Progenitor cell of endocrine pancreas (in vitro differentiated cells): ENCODE data around the gene NRSN2. TPM values are rescaled to one million over a fixed set of nuclear protein-coding genes. Genes with fewer than 3 reads are reported as not detected.

Experiments
- DNase-seq: peaks from one replicate; pipeline ENCODE4 v3.0.0; 2021; ENCODE audit warnings: low spot score; ENCODE audit not compliant: unreplicated experiment
- H3K27ac Mint-ChIP-seq: 2 replicates; pipeline ENCODE4 v1.8.0; 2021; ENCODE audit warnings: mild to moderate bottlenecking, moderate library complexity, mixed read lengths
- H3K27me3 Mint-ChIP-seq: 2 replicates; pipeline ENCODE4 v1.8.0; 2021; ENCODE audit warnings: mixed read lengths
- H3K36me3 Mint-ChIP-seq: 2 replicates; pipeline ENCODE4 v1.8.0; 2022; ENCODE audit warnings: mixed read lengths; ENCODE audit not compliant: insufficient read depth
- H3K4me1 Mint-ChIP-seq: 2 replicates; pipeline ENCODE4 v1.8.0; 2021; ENCODE audit warnings: low read depth, mixed read lengths
- H3K4me3 Mint-ChIP-seq: 2 replicates; pipeline ENCODE4 v1.8.0; 2021; ENCODE audit warnings: low read depth, mild to moderate bottlenecking, moderate library complexity, mixed read lengths
- H3K9me3 Mint-ChIP-seq: 2 replicates; pipeline ENCODE4 v1.8.0; 2021; ENCODE audit warnings: low read depth, mixed read lengths
- total RNA-seq: library from RNA; stranded (reverse); gene quantifications from 2 replicates; pipeline ENCODE4 v1.2.1, GENCODE V29; 2021
- TF ChIP-seq, protein P1 (sequence below): fragments of 200-600 bp; sonication (generic); IDR thresholded peaks from one replicate; pipeline ENCODE4 v1.5.0; 2021; ENCODE audit warnings: antibody characterized with exemption, mild to moderate bottlenecking; ENCODE audit not compliant: unreplicated experiment

NRSN2 gene
- total RNA-seq, 1 donor from 2014 or later, result 33.0 TPM

- TF ChIP-seq, protein P1, sequence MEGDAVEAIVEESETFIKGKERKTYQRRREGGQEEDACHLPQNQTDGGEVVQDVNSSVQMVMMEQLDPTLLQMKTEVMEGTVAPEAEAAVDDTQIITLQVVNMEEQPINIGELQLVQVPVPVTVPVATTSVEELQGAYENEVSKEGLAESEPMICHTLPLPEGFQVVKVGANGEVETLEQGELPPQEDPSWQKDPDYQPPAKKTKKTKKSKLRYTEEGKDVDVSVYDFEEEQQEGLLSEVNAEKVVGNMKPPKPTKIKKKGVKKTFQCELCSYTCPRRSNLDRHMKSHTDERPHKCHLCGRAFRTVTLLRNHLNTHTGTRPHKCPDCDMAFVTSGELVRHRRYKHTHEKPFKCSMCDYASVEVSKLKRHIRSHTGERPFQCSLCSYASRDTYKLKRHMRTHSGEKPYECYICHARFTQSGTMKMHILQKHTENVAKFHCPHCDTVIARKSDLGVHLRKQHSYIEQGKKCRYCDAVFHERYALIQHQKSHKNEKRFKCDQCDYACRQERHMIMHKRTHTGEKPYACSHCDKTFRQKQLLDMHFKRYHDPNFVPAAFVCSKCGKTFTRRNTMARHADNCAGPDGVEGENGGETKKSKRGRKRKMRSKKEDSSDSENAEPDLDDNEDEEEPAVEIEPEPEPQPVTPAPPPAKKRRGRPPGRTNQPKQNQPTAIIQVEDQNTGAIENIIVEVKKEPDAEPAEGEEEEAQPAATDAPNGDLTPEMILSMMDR, result no peak
- no peak overlapping the region for H3K27ac Mint-ChIP-seq
- no peak for DNase-seq
- H3K27me3 Mint-ChIP-seq, result peaks cover 5% of the 10 kb centered on the region
- H3K9me3 Mint-ChIP-seq, result no peaks in the 10 kb centered on the region
- H3K36me3 Mint-ChIP-seq, result no peaks in the 10 kb centered on the region
- peaks cover 6% of the 10 kb centered on the region for H3K4me1 Mint-ChIP-seq
- H3K4me3 Mint-ChIP-seq, result no peak overlapping the region
Observed at GRCh38 chr20:358891-359555, 12.1 kb downstream of the NRSN2 start.

- Mint-ChIP-seq H3K4me1 (peaks cover 22% of the 10 kb centered on the region), H3K27me3 (peaks cover 5% of the 10 kb centered on the region), H3K9me3 (no peaks in the 10 kb centered on the region), H3K27ac (no peak overlapping the region), H3K4me3 (no peak overlapping the region), H3K36me3 (no peaks in the 10 kb centered on the region)
- TF ChIP-seq, protein P1, result no peak
- no peak for DNase-seq
Observed at GRCh38 chr20:361561-361960, 14.7 kb downstream of the NRSN2 start.

- Mint-ChIP-seq H3K4me1 (peaks cover 27% of the 10 kb centered on the region), H3K27me3 (peaks cover 5% of the 10 kb centered on the region), H3K9me3 (no peaks in the 10 kb centered on the region), H3K36me3 (no peaks in the 10 kb centered on the region), H3K4me3 (no peak overlapping the region), H3K27ac (no peak overlapping the region)
- TF ChIP-seq, protein P1, result no peak
- DNase-seq, result no peak
Observed at GRCh38 chr20:362271-363254, 15.7 kb downstream of the NRSN2 start.

GRCh38 chr20:363319-364078 is 16.6 kb downstream of the NRSN2 start:
- TF ChIP-seq, protein P1, result no peak
- Mint-ChIP-seq H3K36me3 (no peaks in the 10 kb centered on the region), H3K27me3 (peaks cover 5% of the 10 kb centered on the region), H3K4me1 (peaks cover 28% of the 10 kb centered on the region), H3K9me3 (no peaks in the 10 kb centered on the region), H3K4me3 (no peak overlapping the region), H3K27ac (no peak overlapping the region)
- DNase-seq, result no peak
